HG03575 (cell line): ENCODE results near the gene B4GALNT4.
"Not testable (repeated sequence)": the region's sequence is repeated elsewhere in the genome, so short reads cannot be mapped to it uniquely, and the experiment has no call there.

Experiments used
- ATAC-seq: cut with Tn5 transposase; IDR thresholded peaks from one replicate; pipeline ENCODE4 v1.9.1; 2021; ENCODE audit not compliant: unreplicated experiment, insufficient number of reproducible peaks, low FRiP score; ENCODE audit errors: extremely low read depth

Gene B4GALNT4

DNA sequence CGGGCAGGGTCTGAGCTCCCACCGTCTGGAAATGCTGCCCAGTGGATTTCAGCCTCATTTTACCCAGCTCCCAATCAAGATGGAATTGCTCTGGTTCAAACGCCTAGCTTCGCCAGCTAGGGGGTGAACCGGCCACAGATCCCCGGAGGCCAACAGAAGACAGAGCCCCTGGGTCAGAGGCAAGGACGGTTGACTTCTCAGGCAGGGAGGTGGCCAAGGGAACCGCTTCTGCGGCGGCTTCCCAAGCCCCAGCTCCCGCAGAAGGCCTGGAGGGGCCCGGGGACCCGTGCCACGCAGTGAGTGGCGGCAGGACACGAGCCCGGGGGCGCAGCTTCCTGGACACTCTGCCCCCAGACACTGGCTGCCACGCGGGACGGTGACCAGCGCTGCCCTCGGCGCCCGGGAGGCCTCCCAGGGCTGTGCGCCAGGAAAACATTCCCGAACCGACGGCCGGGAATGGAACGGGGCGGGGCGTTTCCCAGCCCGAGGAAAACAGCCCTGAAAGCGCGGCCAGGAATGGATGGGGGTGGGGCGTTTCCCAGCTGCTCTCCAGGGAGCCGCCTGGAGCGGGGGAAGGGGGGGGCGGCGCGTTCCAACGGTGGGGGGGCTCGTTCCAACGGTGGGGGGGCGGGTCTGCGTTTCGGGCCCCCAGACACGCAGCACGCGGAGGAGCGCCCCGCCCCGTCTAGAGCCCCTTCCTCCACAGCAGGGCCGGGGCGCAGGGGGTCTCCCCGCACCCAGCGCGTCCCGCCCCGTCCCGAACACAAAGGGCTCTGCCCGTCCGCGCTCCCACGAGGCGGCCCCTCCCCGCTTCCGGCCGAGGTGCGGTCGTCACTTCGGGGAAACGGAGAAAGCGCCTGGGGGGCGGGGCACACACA, 13.5 kb upstream of the B4GALNT4 start:
- no peak for ATAC-seq

- no peak for ATAC-seq
These were observed 12.7 kb upstream of the B4GALNT4 start for GRCh38 chr11:356610-357009.

DNA sequence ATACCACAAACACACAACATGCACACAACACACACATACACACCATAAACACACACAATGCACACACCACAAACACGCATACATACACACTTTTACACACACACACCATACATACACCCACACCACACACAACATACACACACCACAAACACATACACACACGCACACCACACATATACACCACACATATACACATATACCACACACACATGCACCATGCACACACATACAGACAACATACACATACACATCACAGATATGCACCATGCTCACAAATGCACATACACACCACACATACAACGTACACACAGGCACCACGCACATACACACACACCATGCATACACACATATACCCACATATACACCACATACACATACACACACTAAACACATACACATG, 11.7 kb upstream of the B4GALNT4 start:
- ATAC-seq, result no peak

GRCh38 chr11:358129-358800, 11.0 kb upstream of the B4GALNT4 start:
- ATAC-seq, result no peak

DNA sequence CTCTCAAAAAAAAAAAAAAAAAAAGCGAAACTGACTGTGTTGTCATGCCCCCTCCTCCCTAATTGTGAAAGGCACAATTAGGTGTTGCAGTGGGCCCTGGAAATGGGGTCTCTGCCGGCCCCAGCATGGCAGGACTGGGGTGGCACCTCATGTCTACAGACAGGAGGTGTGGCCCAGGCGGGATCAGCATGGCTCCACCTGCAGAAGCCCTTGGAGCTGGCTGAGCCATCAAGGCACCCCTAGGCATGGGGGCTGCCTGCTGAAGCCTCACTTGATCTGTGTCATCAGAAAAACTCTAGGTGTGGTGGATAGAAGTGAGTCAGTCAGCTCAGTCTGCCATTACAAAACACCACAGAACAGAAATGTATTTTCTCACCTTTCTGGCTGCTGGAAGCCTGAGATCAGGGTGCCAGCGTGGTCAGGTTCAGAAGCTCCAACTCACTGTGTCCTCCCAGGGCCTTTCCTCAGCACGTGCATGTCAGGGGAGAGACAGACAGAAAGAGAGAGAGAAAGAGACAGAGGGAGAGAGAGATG, 10.1 kb upstream of the B4GALNT4 start:
- no peak for ATAC-seq

DNA sequence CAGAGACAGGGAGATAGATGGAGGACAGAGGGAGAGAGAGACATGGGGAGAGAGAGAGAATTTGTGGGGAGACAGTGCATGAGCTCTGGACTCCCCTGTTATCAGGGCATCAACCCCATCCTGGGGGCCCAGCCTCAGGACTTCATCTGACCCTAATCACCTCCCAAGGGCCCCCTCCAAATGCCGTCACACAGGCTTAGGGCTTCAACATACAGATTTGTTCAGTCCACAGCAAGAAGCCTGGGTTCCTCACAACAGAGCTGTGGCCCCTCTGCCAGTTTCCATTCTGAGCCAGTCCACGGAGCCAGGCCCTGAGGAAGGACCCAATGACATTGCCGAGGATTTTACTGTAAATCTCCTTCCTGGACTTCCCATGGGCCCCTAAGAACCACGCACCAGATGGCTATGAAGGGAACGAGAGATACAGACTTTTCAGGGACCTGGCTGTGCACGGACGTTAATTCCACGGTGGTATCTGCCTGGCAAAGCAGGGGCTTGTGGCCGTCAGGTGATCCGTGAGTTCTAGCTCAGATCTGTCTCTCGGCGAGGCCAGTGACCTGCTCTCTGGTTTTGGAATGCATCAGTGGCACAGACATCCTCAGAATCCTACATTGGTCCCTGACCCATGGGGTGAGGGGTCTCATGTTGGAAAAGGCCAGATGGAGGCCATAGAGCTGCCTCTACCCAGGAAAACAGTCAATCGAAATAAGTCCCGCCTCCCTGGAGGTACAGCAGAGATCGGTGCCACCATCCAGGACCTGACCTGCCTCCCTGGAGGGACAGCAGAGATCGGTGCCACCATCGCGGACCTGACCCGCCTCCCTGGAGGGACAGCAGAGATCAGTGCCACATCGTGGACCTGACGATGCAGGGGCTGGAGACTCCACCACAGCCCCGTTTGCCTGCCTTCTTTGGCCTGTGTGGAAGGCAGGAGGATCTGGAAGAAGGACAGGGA, 8.7 kb upstream of the B4GALNT4 start:
- no peak for ATAC-seq

- ATAC-seq, result no peak
These were observed 6.5 kb upstream of the B4GALNT4 start for GRCh38 chr11:362642-363442.

- not testable (repeated sequence) for ATAC-seq
These were observed 5.9 kb upstream of the B4GALNT4 start for GRCh38 chr11:363443-363805.

DNA sequence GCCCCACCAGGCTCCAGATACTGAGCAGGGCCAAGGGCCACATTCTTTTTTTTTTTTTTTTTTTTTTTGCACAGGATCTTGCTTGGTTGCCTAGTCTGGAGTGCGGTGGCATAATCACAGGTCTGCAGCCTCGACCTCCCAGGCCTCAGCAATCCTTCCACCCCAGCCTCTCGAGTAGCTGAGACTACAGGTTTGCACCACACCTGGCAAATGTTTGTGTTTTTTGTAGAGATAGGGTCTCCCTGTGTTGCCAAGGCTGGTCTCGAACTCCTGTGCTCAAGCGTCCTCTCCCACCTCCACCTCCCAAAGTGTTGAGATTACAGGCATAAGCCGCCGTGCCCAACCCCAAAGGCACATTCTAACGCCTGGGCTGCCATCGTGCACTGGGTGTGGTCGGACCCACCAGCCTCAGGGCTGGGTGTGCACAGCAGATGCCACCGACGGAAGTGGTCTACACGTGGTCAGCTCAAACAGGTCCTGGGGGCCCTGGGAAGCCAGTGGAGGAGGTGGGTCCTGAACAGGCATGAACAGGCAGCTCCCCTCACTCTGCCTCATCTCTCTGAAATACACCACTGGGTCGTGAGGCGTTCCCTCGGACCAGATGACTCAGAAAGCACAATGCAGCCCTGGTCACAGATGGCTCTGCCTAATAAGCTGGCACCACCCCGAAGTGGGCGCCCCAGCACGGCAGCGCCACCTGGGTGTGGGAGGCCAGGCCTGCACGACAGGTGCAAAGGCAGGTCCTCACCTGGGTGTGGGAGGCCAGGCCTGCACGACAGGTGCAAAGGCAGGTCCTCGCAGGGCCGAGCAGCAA, 5.1 kb upstream of the B4GALNT4 start:
- ATAC-seq, result no peak

DNA sequence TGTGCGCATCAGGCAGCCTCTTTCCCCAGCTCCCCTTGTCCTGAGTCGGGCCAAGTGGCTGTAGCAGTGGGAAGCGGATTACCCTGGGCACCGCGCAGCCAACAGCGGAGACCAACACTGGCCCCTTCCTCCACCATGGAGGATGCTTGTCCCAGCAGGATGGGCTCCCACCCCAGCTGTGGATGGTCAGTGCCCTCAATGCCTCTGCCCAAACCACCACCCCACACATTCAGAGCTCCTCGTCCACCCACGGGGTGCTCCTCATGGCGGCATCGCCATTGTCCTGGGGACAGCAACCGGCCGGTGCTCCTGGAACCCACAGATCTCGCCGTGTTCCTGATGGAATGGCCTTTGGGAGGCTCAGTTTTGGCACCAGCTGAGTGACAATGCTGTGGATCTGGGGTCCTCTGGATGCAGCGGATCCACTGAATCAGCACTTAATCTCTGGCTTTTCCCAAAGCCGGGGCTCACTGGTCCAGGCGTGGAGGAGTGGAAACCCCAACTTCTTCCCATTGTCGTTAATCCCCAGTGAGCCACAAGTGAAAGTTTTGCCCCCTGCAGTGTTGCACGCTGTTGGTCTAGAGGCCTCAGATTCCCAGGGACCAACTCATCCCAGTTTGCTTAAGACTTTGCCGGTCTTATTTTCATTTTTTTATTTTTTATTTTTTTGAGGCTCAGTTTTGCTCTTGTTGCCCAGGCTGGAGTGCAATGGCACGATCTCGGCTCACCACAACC, 4.1 kb upstream of the B4GALNT4 start:
- no peak for ATAC-seq

DNA sequence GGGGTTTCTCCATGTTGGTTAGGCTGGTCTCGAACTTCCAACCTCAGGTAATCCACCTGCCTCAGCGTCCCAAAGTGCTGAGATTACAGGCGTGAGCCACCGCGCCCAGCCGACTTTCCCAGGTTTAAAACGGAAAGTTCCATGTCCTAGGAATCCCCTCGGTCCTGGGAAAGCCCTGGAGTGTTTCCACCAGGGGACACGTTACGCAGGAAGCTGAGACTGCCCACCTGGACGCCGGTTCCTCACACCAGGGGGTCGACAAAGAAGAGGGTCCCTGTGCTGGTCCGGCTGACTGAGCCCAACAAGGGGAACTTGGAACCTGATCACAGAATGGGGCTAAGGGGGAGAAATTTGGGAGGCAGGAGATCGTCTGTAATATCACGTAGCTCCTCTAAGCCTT, 3.5 kb upstream of the B4GALNT4 start:
- no peak for ATAC-seq

- ATAC-seq, result no peak
These were observed 1.3 kb upstream of the B4GALNT4 start for GRCh38 chr11:367956-368413.

DNA sequence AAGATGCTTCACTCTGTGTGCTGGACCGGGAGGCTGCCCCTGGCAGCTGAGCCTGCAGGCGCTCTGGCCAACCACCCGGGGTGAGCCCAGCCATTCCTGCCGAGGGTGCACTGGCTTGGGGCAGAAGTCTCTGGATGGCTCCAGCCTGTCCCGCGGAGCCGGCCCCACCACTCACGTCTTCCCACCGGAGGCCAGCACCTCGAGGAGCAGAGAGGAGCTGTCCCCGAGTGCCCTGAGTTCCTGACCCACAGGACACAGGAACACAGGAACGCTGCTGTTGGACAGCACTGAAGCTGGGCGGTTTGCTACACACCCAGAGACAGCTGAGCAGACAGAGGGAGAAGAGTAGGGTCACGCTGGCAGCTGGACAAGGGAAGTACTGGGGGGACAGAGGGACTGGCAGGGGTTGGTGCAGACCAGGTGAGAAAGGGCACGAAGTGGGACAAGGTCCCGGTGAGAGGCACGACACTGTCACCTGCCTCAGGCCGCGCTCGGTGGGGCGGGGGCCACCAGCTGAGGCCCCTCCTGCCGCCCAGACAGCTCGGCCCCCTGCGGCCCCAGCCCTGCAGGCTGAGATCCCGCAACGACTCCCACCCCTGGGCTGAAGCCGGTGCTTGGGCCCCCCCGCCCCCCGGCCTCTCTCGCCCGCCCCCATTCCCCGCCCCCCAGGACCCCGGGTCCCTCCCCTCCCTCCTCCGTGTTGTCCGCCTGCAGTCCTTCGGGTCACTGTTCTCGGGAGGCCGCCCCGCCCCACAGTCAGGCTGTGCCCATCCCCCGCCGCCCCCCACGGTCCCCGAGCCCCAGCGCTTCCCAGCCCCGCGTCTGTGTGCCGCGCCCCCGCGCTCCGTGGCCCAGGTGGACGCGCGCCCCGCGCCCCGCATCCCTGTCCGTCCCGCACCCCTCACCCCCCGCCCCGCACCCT, 624 bp upstream of the B4GALNT4 start:
- no peak for ATAC-seq

- no peak for ATAC-seq
These were observed 1.0 kb downstream of the B4GALNT4 start for GRCh38 chr11:370070-370941.

DNA sequence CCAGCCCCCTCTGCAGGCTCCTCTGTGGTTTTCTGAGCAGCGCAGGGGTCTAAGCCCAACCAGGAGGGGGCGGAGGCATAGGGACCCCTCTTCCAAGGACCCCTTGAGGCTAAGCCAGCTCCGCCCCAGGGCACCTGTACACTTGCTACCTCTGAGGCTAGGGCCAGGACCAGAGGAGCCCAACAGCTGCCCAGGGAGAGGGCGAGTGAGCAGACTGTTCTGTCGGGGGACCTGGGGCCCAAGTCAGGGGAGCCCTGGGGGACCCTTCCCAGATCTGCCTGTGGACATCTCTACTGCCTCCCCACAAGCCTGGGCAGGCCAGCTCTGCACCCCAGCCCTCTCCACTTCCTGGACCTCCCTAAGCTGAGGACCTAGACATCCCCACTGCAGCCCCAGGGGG, 1.8 kb downstream of the B4GALNT4 start:
- ATAC-seq, result no peak
